GM18858 (cell line): ENCODE results near the gene TMEM61.
"Not testable (repeated sequence)": the region's sequence is repeated elsewhere in the genome, so short reads cannot be mapped to it uniquely, and the experiment has no call there.

ENCODE experiments used
- ATAC-seq: cut with Tn5 transposase; IDR thresholded peaks from one replicate; pipeline ENCODE4 v1.9.1; 2021; ENCODE audit not compliant: unreplicated experiment

Gene TMEM61

GRCh38 chr1:54980528-54981241 lies at the start of gene TMEM61:
TMEM61 (plus strand) TSS chr1:54980628; CDS start chr1:54981066, 438 bp downstream.
- ATAC-seq = no peak

- ATAC-seq = no peak
Observed at GRCh38 chr1:54931275-54931840, 49.1 kb upstream of the TMEM61 start.

GRCh38 chr1:54934081-54934480 lies 46.3 kb upstream of the TMEM61 start:
- ATAC-seq = not testable (repeated sequence)

GRCh38 chr1:54934869-54935268 lies 45.6 kb upstream of the TMEM61 start:
- ATAC-seq = no peak

- no peak for ATAC-seq
Observed at GRCh38 chr1:54936791-54937190, 43.6 kb upstream of the TMEM61 start.

GRCh38 chr1:54937469-54937868 lies 43.0 kb upstream of the TMEM61 start:
- no peak for ATAC-seq

- not testable (repeated sequence) for ATAC-seq
Observed at GRCh38 chr1:54938955-54939354, 41.5 kb upstream of the TMEM61 start.

GRCh38 chr1:54940042-54940441 lies 40.4 kb upstream of the TMEM61 start:
- ATAC-seq = no peak

GRCh38 chr1:54942976-54943375 lies 37.5 kb upstream of the TMEM61 start:
- ATAC-seq = no peak

GRCh38 chr1:54944610-54945392 lies 35.6 kb upstream of the TMEM61 start:
- no peak for ATAC-seq

GRCh38 chr1:54945393-54945936 lies 35.0 kb upstream of the TMEM61 start:
- no peak for ATAC-seq

GRCh38 chr1:54947540-54947939 lies 32.9 kb upstream of the TMEM61 start:
- no peak for ATAC-seq

GRCh38 chr1:54949053-54949452 lies 31.4 kb upstream of the TMEM61 start:
- no peak for ATAC-seq

GRCh38 chr1:54950006-54950368 lies 30.4 kb upstream of the TMEM61 start:
- ATAC-seq = no peak

- ATAC-seq = no peak
Observed at GRCh38 chr1:54950369-54951163, 29.9 kb upstream of the TMEM61 start.

- ATAC-seq = no peak
Observed at GRCh38 chr1:54951810-54952226, 28.6 kb upstream of the TMEM61 start.

- no peak for ATAC-seq
Observed at GRCh38 chr1:54952950-54953718, 27.3 kb upstream of the TMEM61 start.

- no peak for ATAC-seq
Observed at GRCh38 chr1:54953846-54954245, 26.6 kb upstream of the TMEM61 start.

- ATAC-seq = no peak
Observed at GRCh38 chr1:54955359-54955758, 25.1 kb upstream of the TMEM61 start.

- no peak for ATAC-seq
Observed at GRCh38 chr1:54956726-54957125, 23.7 kb upstream of the TMEM61 start.
